ENCODE results near the gene CCDC187. TPM values are rescaled to one million over a fixed set of nuclear protein-coding genes. Genes with fewer than 3 reads are reported as not detected.

Gene CCDC187
- polyA plus RNA-seq, 1 donor (not counting 4 experiments of a cell fraction or from before 2014, with no cell fraction given): 0.03 TPM

DNA sequence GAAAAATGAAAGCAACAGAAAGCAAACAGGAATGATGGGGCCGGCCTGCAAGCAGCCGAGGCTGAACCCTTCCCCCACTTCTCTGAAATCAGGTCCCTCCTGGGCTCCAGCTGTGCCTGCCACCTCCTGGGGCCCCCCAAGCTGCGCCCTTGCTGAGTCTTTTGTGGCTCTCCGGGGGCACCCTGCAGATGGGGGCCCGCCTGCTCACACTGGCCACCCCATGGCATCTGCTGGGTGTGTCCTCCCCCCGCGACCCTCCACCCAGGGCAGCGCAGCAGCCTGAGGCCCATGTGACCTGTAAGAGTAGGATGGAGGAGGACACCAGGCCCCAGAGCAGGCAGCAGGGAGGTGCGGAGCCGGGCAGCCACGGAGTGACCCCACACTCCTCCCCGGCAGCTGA lies 29.2 kb upstream of the CCDC187 start:
- H4K20me1 ChIP-seq (ENCODE audit: control insufficient read depth, extremely low read depth, insufficient read depth, low read length): no peaks in the 10 kb centered on the region
- dilution Hi-C loops (cut with MboI; ENCODE audit: extremely low pct_ligation_motif_present, low sequenced_read_pairs): no loop called here
- H2AFZ ChIP-seq (ENCODE audit: control insufficient read depth, low read length): no peak overlapping the region
- H3K9ac ChIP-seq (ENCODE audit: control insufficient read depth, extremely low read depth, insufficient read depth, low read length): no peak overlapping the region
- FAIRE-seq: no peak
- peaks cover 8% of the 10 kb centered on the region for H3K4me1 ChIP-seq (ENCODE audit: control insufficient read depth, extremely low read depth, insufficient read depth, low read length)
- no peak overlapping the region for H3K4me3 ChIP-seq (ENCODE audit: control insufficient read depth in 2 of 3, extremely low read depth in 1 of 3, insufficient read depth in 2 of 3, low read depth in 1 of 3, low read length in 3 of 3)
- peaks cover 0 to 3% of the 10 kb centered on the region in 2 experiments for H3K36me3 ChIP-seq (ENCODE audit: control insufficient read depth in 2 of 2, extremely low read depth in 1 of 2, insufficient read depth in 2 of 2, low read length in 2 of 2)
- no peak overlapping the region for H3K4me2 ChIP-seq (ENCODE audit: control insufficient read depth, extremely low read depth, insufficient read depth, low read depth, low read length)
- H3K79me2 ChIP-seq (ENCODE audit: control insufficient read depth, insufficient read depth, low read length): no peaks in the 10 kb centered on the region
- H3K27ac ChIP-seq (ENCODE audit: control insufficient read depth, insufficient read depth, low read length): no peak overlapping the region
- TF ChIP-seq, protein P1, sequence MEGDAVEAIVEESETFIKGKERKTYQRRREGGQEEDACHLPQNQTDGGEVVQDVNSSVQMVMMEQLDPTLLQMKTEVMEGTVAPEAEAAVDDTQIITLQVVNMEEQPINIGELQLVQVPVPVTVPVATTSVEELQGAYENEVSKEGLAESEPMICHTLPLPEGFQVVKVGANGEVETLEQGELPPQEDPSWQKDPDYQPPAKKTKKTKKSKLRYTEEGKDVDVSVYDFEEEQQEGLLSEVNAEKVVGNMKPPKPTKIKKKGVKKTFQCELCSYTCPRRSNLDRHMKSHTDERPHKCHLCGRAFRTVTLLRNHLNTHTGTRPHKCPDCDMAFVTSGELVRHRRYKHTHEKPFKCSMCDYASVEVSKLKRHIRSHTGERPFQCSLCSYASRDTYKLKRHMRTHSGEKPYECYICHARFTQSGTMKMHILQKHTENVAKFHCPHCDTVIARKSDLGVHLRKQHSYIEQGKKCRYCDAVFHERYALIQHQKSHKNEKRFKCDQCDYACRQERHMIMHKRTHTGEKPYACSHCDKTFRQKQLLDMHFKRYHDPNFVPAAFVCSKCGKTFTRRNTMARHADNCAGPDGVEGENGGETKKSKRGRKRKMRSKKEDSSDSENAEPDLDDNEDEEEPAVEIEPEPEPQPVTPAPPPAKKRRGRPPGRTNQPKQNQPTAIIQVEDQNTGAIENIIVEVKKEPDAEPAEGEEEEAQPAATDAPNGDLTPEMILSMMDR (optimal IDR thresholded peaks at IDR 0.05 in 1 of 3, IDR thresholded peaks at IDR 0.05 in 1 of 3, conservative IDR thresholded peaks at IDR 0.05 in 1 of 3; ENCODE audit: extremely low read depth in 1 of 3, insufficient read depth in 2 of 3, low read length in 3 of 3): no peak
- TF ChIP-seq EZH2 (IDR thresholded peaks at IDR 0.05; ENCODE audit: low read length): no peak
- no peak for DNase-seq (ENCODE audit: low read depth, low spot score)
- H3K9me1 ChIP-seq (ENCODE audit: control insufficient read depth, extremely low read depth, insufficient read depth, low read length): no peaks in the 10 kb centered on the region
- H3K27me3 ChIP-seq (ENCODE audit: control insufficient read depth, extremely low read depth, insufficient read depth, low read length): no peaks in the 10 kb centered on the region
- no peaks in the 10 kb centered on the region for H3K9me3 ChIP-seq (ENCODE audit: control insufficient read depth, low read depth, low read length)

DNA sequence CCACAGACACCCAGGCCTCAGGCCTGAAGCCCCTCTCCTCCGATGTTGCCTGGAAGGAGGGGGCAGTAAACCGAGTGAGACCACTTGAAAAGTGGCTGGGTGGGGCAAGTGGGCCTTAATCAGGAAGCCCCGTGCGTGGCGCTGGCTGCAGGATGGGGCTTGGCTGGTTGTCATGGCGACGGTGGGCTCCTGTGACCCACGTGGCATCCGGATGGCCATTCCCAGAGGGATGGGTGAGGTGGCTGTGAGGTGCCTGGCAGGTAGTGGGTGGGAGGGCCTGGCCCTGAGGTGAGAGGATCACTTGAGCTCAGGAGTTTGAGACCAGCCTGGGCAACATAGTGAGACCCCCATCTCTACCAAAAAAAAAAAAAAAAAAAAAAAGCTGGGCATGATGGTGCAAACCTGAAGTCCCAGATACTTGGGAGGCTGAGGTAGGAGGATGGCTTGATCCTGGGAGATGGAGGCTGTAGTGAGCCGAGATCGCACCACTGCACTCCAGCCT lies 28.6 kb upstream of the CCDC187 start:
- TF ChIP-seq, protein P1 (optimal IDR thresholded peaks at IDR 0.05 in 1 of 3, IDR thresholded peaks at IDR 0.05 in 1 of 3, conservative IDR thresholded peaks at IDR 0.05 in 1 of 3; ENCODE audit: extremely low read depth in 1 of 3, insufficient read depth in 2 of 3, low read length in 3 of 3): no peak
- TF ChIP-seq EZH2 (IDR thresholded peaks at IDR 0.05; ENCODE audit: low read length): no peak
- FAIRE-seq (no peak), DNase-seq (ENCODE audit: low read depth, low spot score) (no peak)
- Histone ChIP-seq H3K27ac (ENCODE audit: control insufficient read depth, insufficient read depth, low read length) (no peak overlapping the region), H2AFZ (ENCODE audit: control insufficient read depth, low read length) (no peak overlapping the region), H3K9me1 (ENCODE audit: control insufficient read depth, extremely low read depth, insufficient read depth, low read length) (no peaks in the 10 kb centered on the region), H3K4me2 (ENCODE audit: control insufficient read depth, extremely low read depth, insufficient read depth, low read depth, low read length) (no peak overlapping the region), H4K20me1 (ENCODE audit: control insufficient read depth, extremely low read depth, insufficient read depth, low read length) (no peaks in the 10 kb centered on the region), H3K27me3 (ENCODE audit: control insufficient read depth, extremely low read depth, insufficient read depth, low read length) (no peaks in the 10 kb centered on the region), H3K9ac (ENCODE audit: control insufficient read depth, extremely low read depth, insufficient read depth, low read length) (no peak overlapping the region), H3K9me3 (ENCODE audit: control insufficient read depth, low read depth, low read length) (no peaks in the 10 kb centered on the region), H3K4me1 (ENCODE audit: control insufficient read depth, extremely low read depth, insufficient read depth, low read length) (peaks cover 10% of the 10 kb centered on the region), H3K36me3 (ENCODE audit: control insufficient read depth in 2 of 2, extremely low read depth in 1 of 2, insufficient read depth in 2 of 2, low read length in 2 of 2) (peaks cover 0 to 3% of the 10 kb centered on the region in 2 experiments), H3K4me3 (ENCODE audit: control insufficient read depth in 2 of 3, extremely low read depth in 1 of 3, insufficient read depth in 2 of 3, low read depth in 1 of 3, low read length in 3 of 3) (no peak overlapping the region), H3K79me2 (ENCODE audit: control insufficient read depth, insufficient read depth, low read length) (no peaks in the 10 kb centered on the region)
- dilution Hi-C loops (cut with MboI; ENCODE audit: extremely low pct_ligation_motif_present, low sequenced_read_pairs): no loop called here
